Measurements from ENCODE around the gene ETFRF1.

Gene ETFRF1

GRCh38 chr12:25195056-25195971, at the start of gene ETFRF1, which contains the start of gene DNAI7 (continued):
- TF ChIP-seq, protein P1, sequence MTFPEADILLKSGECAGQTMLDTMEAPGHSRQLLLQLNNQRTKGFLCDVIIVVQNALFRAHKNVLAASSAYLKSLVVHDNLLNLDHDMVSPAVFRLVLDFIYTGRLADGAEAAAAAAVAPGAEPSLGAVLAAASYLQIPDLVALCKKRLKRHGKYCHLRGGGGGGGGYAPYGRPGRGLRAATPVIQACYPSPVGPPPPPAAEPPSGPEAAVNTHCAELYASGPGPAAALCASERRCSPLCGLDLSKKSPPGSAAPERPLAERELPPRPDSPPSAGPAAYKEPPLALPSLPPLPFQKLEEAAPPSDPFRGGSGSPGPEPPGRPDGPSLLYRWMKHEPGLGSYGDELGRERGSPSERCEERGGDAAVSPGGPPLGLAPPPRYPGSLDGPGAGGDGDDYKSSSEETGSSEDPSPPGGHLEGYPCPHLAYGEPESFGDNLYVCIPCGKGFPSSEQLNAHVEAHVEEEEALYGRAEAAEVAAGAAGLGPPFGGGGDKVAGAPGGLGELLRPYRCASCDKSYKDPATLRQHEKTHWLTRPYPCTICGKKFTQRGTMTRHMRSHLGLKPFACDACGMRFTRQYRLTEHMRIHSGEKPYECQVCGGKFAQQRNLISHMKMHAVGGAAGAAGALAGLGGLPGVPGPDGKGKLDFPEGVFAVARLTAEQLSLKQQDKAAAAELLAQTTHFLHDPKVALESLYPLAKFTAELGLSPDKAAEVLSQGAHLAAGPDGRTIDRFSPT (tag by site-specific recombination; IDR thresholded peaks at IDR 0.05): peak; percentile 56; the same call in 1 of the 2 replicates
- 0 out of 2 replicates have a peak, but pooled peaks have one; percentile 14 for TF ChIP-seq YY1 (tag by site-specific recombination; IDR thresholded peaks at IDR 0.05)
- TF ChIP-seq, protein P2, sequence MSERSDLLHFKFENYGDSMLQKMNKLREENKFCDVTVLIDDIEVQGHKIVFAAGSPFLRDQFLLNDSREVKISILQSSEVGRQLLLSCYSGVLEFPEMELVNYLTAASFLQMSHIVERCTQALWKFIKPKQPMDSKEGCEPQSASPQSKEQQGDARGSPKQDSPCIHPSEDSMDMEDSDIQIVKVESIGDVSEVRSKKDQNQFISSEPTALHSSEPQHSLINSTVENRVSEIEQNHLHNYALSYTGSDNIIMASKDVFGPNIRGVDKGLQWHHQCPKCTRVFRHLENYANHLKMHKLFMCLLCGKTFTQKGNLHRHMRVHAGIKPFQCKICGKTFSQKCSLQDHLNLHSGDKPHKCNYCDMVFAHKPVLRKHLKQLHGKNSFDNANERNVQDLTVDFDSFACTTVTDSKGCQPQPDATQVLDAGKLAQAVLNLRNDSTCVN (tag by site-specific recombination; optimal IDR thresholded peaks at IDR 0.05): no peak
- no peak for TF ChIP-seq ZBTB49 (tag by site-specific recombination; IDR thresholded peaks at IDR 0.05; ENCODE audit: low read depth)
- TF ChIP-seq KLF16 (tag by site-specific recombination; IDR thresholded peaks at IDR 0.05): peak; percentile 69
- TF ChIP-seq ZNF174 (tag by site-specific recombination; IDR thresholded peaks at IDR 0.05): no peak
- TF ChIP-seq GLIS1 (tag by site-specific recombination; IDR thresholded peaks at IDR 0.05): peak; percentile 79
- TF ChIP-seq HOXD13 (CRISPR knock-in tag; IDR thresholded peaks at IDR 0.05; ENCODE audit: borderline replicate concordance): no peak
- TF ChIP-seq, protein P3, sequence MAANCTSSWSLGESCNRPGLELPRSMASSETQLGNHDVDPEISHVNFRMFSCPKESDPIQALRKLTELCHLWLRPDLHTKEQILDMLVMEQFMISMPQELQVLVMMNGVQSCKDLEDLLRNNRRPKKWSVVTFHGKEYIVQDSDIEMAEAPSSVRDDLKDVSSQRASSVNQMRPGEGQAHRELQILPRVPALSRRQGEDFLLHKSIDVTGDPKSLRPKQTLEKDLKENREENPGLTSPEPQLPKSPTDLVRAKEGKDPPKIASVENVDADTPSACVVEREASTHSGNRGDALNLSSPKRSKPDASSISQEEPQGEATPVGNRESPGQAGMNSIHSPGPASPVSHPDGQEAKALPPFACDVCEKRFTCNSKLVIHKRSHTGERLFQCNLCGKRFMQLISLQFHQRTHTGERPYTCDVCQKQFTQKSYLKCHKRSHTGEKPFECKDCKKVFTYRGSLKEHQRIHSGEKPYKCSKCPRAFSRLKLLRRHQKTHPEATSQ (tag by site-specific recombination; IDR thresholded peaks at IDR 0.05): 0 out of 2 replicates have a peak, but pooled peaks have one; percentile 20
- no peak for TF ChIP-seq ZNF785 (tag by site-specific recombination; IDR thresholded peaks at IDR 0.05)
- TF ChIP-seq ZNF677 (tag by site-specific recombination; IDR thresholded peaks at IDR 0.05): no peak
- TF ChIP-seq ZNF416 (tag by site-specific recombination; IDR thresholded peaks at IDR 0.05): no peak
- no peak for TF ChIP-seq ZNF155 (tag by site-specific recombination; IDR thresholded peaks at IDR 0.05)
- peak; percentile 64; the same call in 1 of the 2 replicates for TF ChIP-seq ZNF391 (tag by site-specific recombination; IDR thresholded peaks at IDR 0.05; ENCODE audit: borderline replicate concordance, low read depth)
- TF ChIP-seq ZBTB11 (tag by site-specific recombination; conservative IDR thresholded peaks at IDR 0.05; ENCODE audit: low read depth): peak; percentile 88
- peak; percentile 75 for TF ChIP-seq ZNF394 (tag by site-specific recombination; IDR thresholded peaks at IDR 0.05; ENCODE audit: borderline replicate concordance)
- no peak for TF ChIP-seq ZNF248 (tag by site-specific recombination; IDR thresholded peaks at IDR 0.05)
- TF ChIP-seq CTCF (tag by site-specific recombination; IDR thresholded peaks at IDR 0.05): peak; percentile 73
- no peak for TF ChIP-seq TCF7L2 (IDR thresholded peaks at IDR 0.05; ENCODE audit: borderline replicate concordance, low read depth, low read length)
- TF ChIP-seq ZNF514 (tag by site-specific recombination; IDR thresholded peaks at IDR 0.05): no peak
